Psoas muscle (tissue), 8 donors: ENCODE measurements around the gene CLMN. TPM values are rescaled to one million over a fixed set of nuclear protein-coding genes. Genes with fewer than 3 reads are reported as not detected.
A peak's percentile ranks its signal among the peaks of the same experiment; 100 is the strongest.

Source experiments
- ATAC-seq, 4 donors: fragments of 200-7000 bp; cut with Tn5 transposase; one replicate each; pipeline ENCODE4 v1.9.1; 2020; ENCODE audit warnings: moderate library complexity in 3 of 4, mild to moderate bottlenecking in 2 of 4
- DNase-seq, 2 donors: peaks; one replicate each; pipeline ENCODE4 v3.0.0-alpha.2; 2020
- H3K27ac ChIP-seq: fragments of 200-600 bp; one replicate; pipeline ENCODE4 v1.8.0; 2022
- H3K27me3 ChIP-seq, 3 donors: fragments of 200-600 bp in 1 of 3; one replicate each; pipeline versions ENCODE4 v1.6.1 to v1.8.0; 2013 to 2022; ENCODE audit warnings: low read length in 2 of 3, mild to moderate bottlenecking in 2 of 3, moderate library complexity in 1 of 3; ENCODE audit not compliant: insufficient read depth in 3 of 3
- H3K36me3 ChIP-seq, 2 donors: fragments of 200-600 bp in 1 of 2; one replicate each; pipeline versions ENCODE4 v1.6.1 to v1.8.0; 2013 to 2022; ENCODE audit warnings: low read depth in 1 of 2, mild to moderate bottlenecking in 1 of 2, moderate library complexity in 1 of 2; ENCODE audit not compliant: insufficient read depth in 1 of 2
- H3K4me1 ChIP-seq: fragments of 200-600 bp; one replicate; pipeline ENCODE4 v1.8.0; 2022
- H3K4me3 ChIP-seq: fragments of 200-600 bp; one replicate; pipeline ENCODE4 v1.8.0; 2022; ENCODE audit warnings: mild to moderate bottlenecking
- H3K9me3 ChIP-seq: fragments of 200-600 bp; one replicate; pipeline ENCODE4 v1.8.0; 2022
- CTCF ChIP-seq: fragments of 200-600 bp; IDR thresholded peaks from one replicate; pipeline ENCODE4 v1.8.0; 2022; ENCODE audit warnings: antibody characterized with exemption
- WGBS, 3 donors: extraction: QIAGEN DNeasy Blood & Tissue Kit; methylation state at CpG; one replicate each; pipeline versions ENCODE4 v1.1.6 to v1.1.7; 2013; 5-methylcytosine and 5-hydroxymethylcytosine counted together
- intact Hi-C, 2 donors: fragments of 100-400 bp; cut with DNase I; formaldehyde crosslinking; loops; one replicate each; pipeline versions ENCODE4 v1.11.0 to v1.14.2; 2022
- polyA plus RNA-seq, 3 donors: library from polyadenylated mRNA; stranded (reverse); fragments of 200-250 nt; gene quantifications; one replicate each; pipeline ENCODE4 v1.2.3, GENCODE V29; 2013
- total RNA-seq, 4 donors: library from RNA; stranded (reverse); fragmentation: NEBNext Ultra II Directional in 2 of 4; extraction: Animal tissue kit (Norgen Biotek cat#: 25700) in 2 of 4; gene quantifications; one replicate each; pipeline versions ENCODE4 v1.2.1 to v1.2.4, GENCODE V29; 2021 to 2023
- donor health status: healthy with polysubstance abuse.
- donor health status: DM: no; HTN: no; CAD: no; lungs with moderate emphysema.
- donor health status: Bipolar disorder and iron deficiency.
- donor health status: healthy.
- donor health status: DM: yes; HTN: yes; CAD: no.
- donor health status: DM: no; HTN: no; CAD: no.
- donor health status: DM: no; HTN: no; CAD: no.
- donor health status: DM: yes; HTN: yes; CAD: no.

CLMN gene
- total and polyA plus RNA-seq, 7 donors = 1.7 to 9.6 (median 3.9) TPM

- H3K4me3 ChIP-seq = no peak overlapping the region
- intact Hi-C loops = no loop called here
- no peak for TF ChIP-seq CTCF
- H3K4me1 ChIP-seq = no peaks in the 10 kb centered on the region
- 82 to 84% (median 82%) methylated on average over 15 of the region's 15 CpGs for WGBS, 3 donors
- DNase-seq = no peak
- no peaks in the 10 kb centered on the region for H3K36me3 ChIP-seq
- H3K27me3 ChIP-seq = no peaks in the 10 kb centered on the region
- no peak overlapping the region for H3K27ac ChIP-seq
- H3K9me3 ChIP-seq = no peaks in the 10 kb centered on the region
- ATAC-seq = no peak
These were observed 63.5 kb downstream of the CLMN start for GRCh38 chr14:95256002-95256775.

GRCh38 chr14:95255487-95255886 lies 64.2 kb downstream of the CLMN start:
- TF ChIP-seq CTCF = no peak
- Histone ChIP-seq H3K9me3 (no peaks in the 10 kb centered on the region), H3K4me1 (no peaks in the 10 kb centered on the region), H3K27ac (no peak overlapping the region), H3K36me3 (no peaks in the 10 kb centered on the region), H3K27me3 (no peaks in the 10 kb centered on the region), H3K4me3 (no peak overlapping the region)
- ATAC-seq (no peak), DNase-seq (peak in 1 of 2 donors; percentile 37)
- intact Hi-C loops = no loop called here
- WGBS, 3 donors = 55 to 66% (median 62%) methylated on average over 6 of the region's 6 CpGs

GRCh38 chr14:95255013-95255412 lies 64.7 kb downstream of the CLMN start:
- no peak for TF ChIP-seq CTCF
- ATAC-seq (no peak), DNase-seq (no peak)
- no peaks in the 10 kb centered on the region for H3K27me3 ChIP-seq
- H3K4me3 ChIP-seq = no peak overlapping the region
- intact Hi-C loops = no loop called here
- no peak overlapping the region for H3K27ac ChIP-seq
- H3K36me3 ChIP-seq = no peaks in the 10 kb centered on the region
- no peaks in the 10 kb centered on the region for H3K4me1 ChIP-seq
- no peaks in the 10 kb centered on the region for H3K9me3 ChIP-seq
- WGBS, 3 donors = 82 to 96% (median 96%) methylated on average over 4 of the region's 4 CpGs

GRCh38 chr14:95254288-95254687 lies 65.4 kb downstream of the CLMN start:
- Histone ChIP-seq H3K9me3 (no peaks in the 10 kb centered on the region), H3K36me3 (no peaks in the 10 kb centered on the region), H3K4me1 (no peaks in the 10 kb centered on the region), H3K27ac (no peak overlapping the region), H3K4me3 (no peak overlapping the region), H3K27me3 (no peaks in the 10 kb centered on the region)
- 44 to 52% (median 48%) methylated on average over 10 of the region's 10 CpGs for WGBS, 3 donors
- ATAC-seq (no peak), DNase-seq (no peak)
- no peak for TF ChIP-seq CTCF
- intact Hi-C loops = no loop called here
